ENCODE results near the gene MKLN1. TPM values are rescaled to one million over a fixed set of nuclear protein-coding genes. Genes with fewer than 3 reads are reported as not detected.
A peak's percentile ranks its signal among the peaks of the same experiment; 100 is the strongest.

MKLN1 gene
- total RNA-seq, 1 experiment from 2014 or later, result 90.2 TPM

GRCh38 chr7:131294553-131294952, 33.1 kb upstream of the MKLN1 start:
- no peaks in the 10 kb centered on the region for H3K27me3 ChIP-seq (replicated peaks; ENCODE audit: insufficient read depth, low read depth, low read length, poor library complexity)
- H3K36me3 ChIP-seq (ENCODE audit: insufficient read depth, low read length, poor library complexity, severe bottlenecking), result no peaks in the 10 kb centered on the region
- TF ChIP-seq CTCF (conservative IDR thresholded peaks at IDR 0.05; ENCODE audit: low read depth, low read length), result no peak
- no TSS peak for BruUV-seq (replicated peaks)
- no peak overlapping the region for H3K4me3 ChIP-seq (ENCODE audit: low read depth, low read length, poor library complexity, severe bottlenecking)
- intact Hi-C loops (cut with micrococcal nuclease; ENCODE audit: unreplicated experiment), result no loop called here
- POLR2A ChIA-PET (ENCODE audit: low non-redundant PET), result no interaction called here
- no peaks in the 10 kb centered on the region for H3K9me3 ChIP-seq (ENCODE audit: low read depth, low read length, poor library complexity, severe bottlenecking)
- no peaks in the 10 kb centered on the region for H3K4me1 ChIP-seq (ENCODE audit: insufficient read depth, low read length, poor library complexity, severe bottlenecking)
- H3K27ac ChIP-seq (ENCODE audit: low read depth, low read length, poor library complexity, severe bottlenecking), result no peak overlapping the region
- DNase-seq (ENCODE audit: low spot score), result peak; percentile 32
- CTCF ChIA-PET, result no interaction called here

- H3K4me3 ChIP-seq (ENCODE audit: low read depth, low read length, poor library complexity, severe bottlenecking), result no peak overlapping the region
- CTCF ChIA-PET, result no interaction called here
- no peak overlapping the region for H3K27ac ChIP-seq (ENCODE audit: low read depth, low read length, poor library complexity, severe bottlenecking)
- DNase-seq (ENCODE audit: low spot score), result no peak
- no TSS peak for BruUV-seq (replicated peaks)
- no peaks in the 10 kb centered on the region for H3K36me3 ChIP-seq (ENCODE audit: insufficient read depth, low read length, poor library complexity, severe bottlenecking)
- POLR2A ChIA-PET (ENCODE audit: low non-redundant PET), result no interaction called here
- TF ChIP-seq EZH2 (IDR thresholded peaks at IDR 0.05; ENCODE audit: borderline replicate concordance, low read depth, low read length, poor library complexity, severe bottlenecking) (no peak), CTCF (conservative IDR thresholded peaks at IDR 0.05; ENCODE audit: low read depth, low read length) (no peak)
- no peaks in the 10 kb centered on the region for H3K27me3 ChIP-seq (replicated peaks; ENCODE audit: insufficient read depth, low read depth, low read length, poor library complexity)
- H3K4me1 ChIP-seq (ENCODE audit: insufficient read depth, low read length, poor library complexity, severe bottlenecking), result no peaks in the 10 kb centered on the region
- intact Hi-C loops (cut with micrococcal nuclease; ENCODE audit: unreplicated experiment), result no loop called here
- H3K9me3 ChIP-seq (ENCODE audit: low read depth, low read length, poor library complexity, severe bottlenecking), result no peaks in the 10 kb centered on the region
These were observed 29.1 kb upstream of the MKLN1 start for GRCh38 chr7:131298608-131298992.

- Histone ChIP-seq H3K36me3 (ENCODE audit: insufficient read depth, low read length, poor library complexity, severe bottlenecking) (no peaks in the 10 kb centered on the region), H3K4me1 (ENCODE audit: insufficient read depth, low read length, poor library complexity, severe bottlenecking) (no peaks in the 10 kb centered on the region), H3K27me3 (replicated peaks; ENCODE audit: insufficient read depth, low read depth, low read length, poor library complexity) (no peaks in the 10 kb centered on the region), H3K4me3 (ENCODE audit: low read depth, low read length, poor library complexity, severe bottlenecking) (no peak overlapping the region), H3K9me3 (ENCODE audit: low read depth, low read length, poor library complexity, severe bottlenecking) (no peaks in the 10 kb centered on the region), H3K27ac (ENCODE audit: low read depth, low read length, poor library complexity, severe bottlenecking) (no peak overlapping the region)
- no TSS peak for BruUV-seq (replicated peaks)
- POLR2A ChIA-PET (ENCODE audit: low non-redundant PET), result no interaction called here
- intact Hi-C loops (cut with micrococcal nuclease; ENCODE audit: unreplicated experiment), result no loop called here
- TF ChIP-seq EZH2 (IDR thresholded peaks at IDR 0.05; ENCODE audit: borderline replicate concordance, low read depth, low read length, poor library complexity, severe bottlenecking), result no peak
- no peak for TF ChIP-seq CTCF (conservative IDR thresholded peaks at IDR 0.05; ENCODE audit: low read depth, low read length)
- CTCF ChIA-PET, result no interaction called here
- no peak for DNase-seq (ENCODE audit: low spot score)
These were observed 28.6 kb upstream of the MKLN1 start for GRCh38 chr7:131299074-131299473.
